Mammary epithelial cell (primary cell): ENCODE data around the gene TBCCD1.

Experiments used
- CTCF ChIP-seq, 2 donors: IDR thresholded peaks in 1 of 2; conservative IDR thresholded peaks in 1 of 2; 2 replicates each; pipeline ENCODE4 v1.5.1; 2011 to 2012; ENCODE audit warnings: inconsistent platforms in 2 of 2, low read length in 2 of 2, mild to moderate bottlenecking in 2 of 2, control low read depth in 1 of 2, low read depth in 1 of 2; ENCODE audit not compliant: insufficient read depth in 1 of 2; ENCODE audit errors: extremely low read depth in 1 of 2
- EZH2 ChIP-seq: IDR thresholded peaks from 2 replicates; pipeline ENCODE4 v1.6.1; 2012; ENCODE audit warnings: low read length, inconsistent platforms, borderline replicate concordance

- TF ChIP-seq CTCF (conservative IDR thresholded peaks at IDR 0.05 in 1 of 2, IDR thresholded peaks at IDR 0.05 in 1 of 2; ENCODE audit: extremely low read depth in 1 of 2, insufficient read depth in 1 of 2, low read depth in 1 of 2, low read length in 2 of 2) (peak in 1 of 2 donors; percentile 17), EZH2 (no peak)
Measured at GRCh38 chr3:186529201-186529999, 37.7 kb downstream of the TBCCD1 start.
